ENCODE measurements around the gene TYW5. TPM values are rescaled to one million over a fixed set of nuclear protein-coding genes. Genes with fewer than 3 reads are reported as not detected.

Gene TYW5
- total RNA-seq = 4.2 and 7.6 TPM in 2 replicates

GRCh38 chr2:199955339-199956061 lies at the start of gene TYW5, which contains the start of gene MAIP1:
Gene TYW5, minus strand, starts transcription at chr2:199955491. Its CDS starts 21 bp downstream, at chr2:199955470.
Gene MAIP1, plus strand, starts transcription at chr2:199955582. Its CDS starts 217 bp downstream, at chr2:199955799.
- peak; percentile 47 for DNase-seq (ENCODE audit: extremely low read depth, low read depth, low spot score)

GRCh38 chr2:200003444-200003843 lies 48.2 kb upstream of the TYW5 start:
- DNase-seq (ENCODE audit: extremely low read depth, low read depth, low spot score) = no peak

GRCh38 chr2:200000444-200001163 lies 45.3 kb upstream of the TYW5 start:
- no peak for DNase-seq (ENCODE audit: extremely low read depth, low read depth, low spot score)

GRCh38 chr2:199999166-199999565 lies 43.9 kb upstream of the TYW5 start:
- DNase-seq (ENCODE audit: extremely low read depth, low read depth, low spot score) = no peak

GRCh38 chr2:199997296-199997695 lies 42.0 kb upstream of the TYW5 start:
- no peak for DNase-seq (ENCODE audit: extremely low read depth, low read depth, low spot score)

GRCh38 chr2:199994896-199995295 lies 39.6 kb upstream of the TYW5 start:
- no peak for DNase-seq (ENCODE audit: extremely low read depth, low read depth, low spot score)

GRCh38 chr2:199994371-199994770 lies 39.1 kb upstream of the TYW5 start:
- DNase-seq (ENCODE audit: extremely low read depth, low read depth, low spot score) = no peak

- DNase-seq (ENCODE audit: extremely low read depth, low read depth, low spot score) = no peak
Observed at GRCh38 chr2:199992296-199992695, 37.0 kb upstream of the TYW5 start.

GRCh38 chr2:199991691-199992090 lies 36.4 kb upstream of the TYW5 start:
- DNase-seq (ENCODE audit: extremely low read depth, low read depth, low spot score) = no peak

- no peak for DNase-seq (ENCODE audit: extremely low read depth, low read depth, low spot score)
Observed at GRCh38 chr2:199989822-199990221, 34.5 kb upstream of the TYW5 start.

GRCh38 chr2:199988151-199988550 lies 32.9 kb upstream of the TYW5 start:
- no peak for DNase-seq (ENCODE audit: extremely low read depth, low read depth, low spot score)

- no peak for DNase-seq (ENCODE audit: extremely low read depth, low read depth, low spot score)
Observed at GRCh38 chr2:199987586-199987985, 32.3 kb upstream of the TYW5 start.

GRCh38 chr2:199985625-199986207 lies 30.4 kb upstream of the TYW5 start:
- no peak for DNase-seq (ENCODE audit: extremely low read depth, low read depth, low spot score)

- DNase-seq (ENCODE audit: extremely low read depth, low read depth, low spot score) = no peak
Observed at GRCh38 chr2:199984755-199985154, 29.5 kb upstream of the TYW5 start.

- DNase-seq (ENCODE audit: extremely low read depth, low read depth, low spot score) = no peak
Observed at GRCh38 chr2:199984159-199984558, 28.9 kb upstream of the TYW5 start.

GRCh38 chr2:199983534-199983933 lies 28.2 kb upstream of the TYW5 start:
- no peak for DNase-seq (ENCODE audit: extremely low read depth, low read depth, low spot score)

- no peak for DNase-seq (ENCODE audit: extremely low read depth, low read depth, low spot score)
Observed at GRCh38 chr2:199982126-199982843, 27.0 kb upstream of the TYW5 start.

GRCh38 chr2:199979832-199980628 lies 24.7 kb upstream of the TYW5 start:
- no peak for DNase-seq (ENCODE audit: extremely low read depth, low read depth, low spot score)

GRCh38 chr2:199979398-199979797 lies 24.1 kb upstream of the TYW5 start:
- DNase-seq (ENCODE audit: extremely low read depth, low read depth, low spot score) = no peak

GRCh38 chr2:199977984-199978415 lies 22.7 kb upstream of the TYW5 start:
- no peak for DNase-seq (ENCODE audit: extremely low read depth, low read depth, low spot score)
